HUES48 (cell line): ENCODE results near the gene NCOA6.

Experiments used
- H3K27ac ChIP-seq: one replicate; pipeline ENCODE4 v1.7.0; 2013; ENCODE audit warnings: low read depth, low read length, inconsistent platforms
- H3K27me3 ChIP-seq: 2 replicates; pipeline ENCODE4 v1.6.1; 2013; ENCODE audit warnings: mild to moderate bottlenecking, low read length; ENCODE audit not compliant: control insufficient read depth, insufficient read depth
- H3K36me3 ChIP-seq: 2 replicates; pipeline ENCODE4 v1.6.1; 2013; ENCODE audit warnings: low read length; ENCODE audit not compliant: control insufficient read depth, insufficient read depth
- H3K4me1 ChIP-seq: 2 replicates; pipeline ENCODE4 v1.6.1; 2013; ENCODE audit warnings: mild to moderate bottlenecking, low read length; ENCODE audit not compliant: control insufficient read depth, insufficient read depth
- H3K4me3 ChIP-seq: 2 replicates; pipeline ENCODE4 v1.5.1; 2013; ENCODE audit warnings: mild to moderate bottlenecking, low read depth, low read length
- H3K9ac ChIP-seq: 2 replicates; pipeline ENCODE4 v1.6.1; 2013; ENCODE audit warnings: mild to moderate bottlenecking, low read depth, low read length, moderate library complexity
- H3K9me3 ChIP-seq: 2 replicates; pipeline ENCODE4 v1.6.1; 2013; ENCODE audit warnings: low read length; ENCODE audit not compliant: control insufficient read depth, insufficient read depth

The NCOA6 gene

GRCh38 chr20:34825530-34826362, at the start of gene NCOA6:
NCOA6 (minus strand) TSS chr20:34825651; CDS start chr20:34782355, 43,296 bp downstream.
- Histone ChIP-seq H3K36me3 (no peaks in the 10 kb centered on the region), H3K9ac (peak within 1 kb of the TSS; percentile 86; the same call in 1 of the 2 replicates), H3K4me1 (peaks cover 4% of the 10 kb centered on the region), H3K9me3 (no peaks in the 10 kb centered on the region), H3K27ac (peak within 1 kb of the TSS; percentile 81), H3K27me3 (no peaks in the 10 kb centered on the region), H3K4me3 (peak within 1 kb of the TSS; percentile 79)

- Histone ChIP-seq H3K4me1 (peaks cover 25% of the 10 kb centered on the region), H3K9ac (no peak overlapping the region), H3K9me3 (no peaks in the 10 kb centered on the region), H3K36me3 (no peaks in the 10 kb centered on the region), H3K27me3 (peaks cover 28% of the 10 kb centered on the region), H3K27ac (no peak overlapping the region), H3K4me3 (no peak overlapping the region)
Measured at GRCh38 chr20:34874094-34874654, 48.7 kb upstream of the NCOA6 start.

- no peaks in the 10 kb centered on the region for H3K9me3 ChIP-seq
- no peak overlapping the region for H3K9ac ChIP-seq
- H3K4me3 ChIP-seq, result 0 out of 2 replicates have a peak overlapping the region, but pooled peaks have one; percentile 78
- no peak overlapping the region for H3K27ac ChIP-seq
- H3K36me3 ChIP-seq, result no peaks in the 10 kb centered on the region
- H3K27me3 ChIP-seq, result peaks cover 28% of the 10 kb centered on the region
- peaks cover 25% of the 10 kb centered on the region for H3K4me1 ChIP-seq
Measured at GRCh38 chr20:34873583-34874093, 48.2 kb upstream of the NCOA6 start.

GRCh38 chr20:34872622-34873224, 47.3 kb upstream of the NCOA6 start, which contains the start of gene GGT7:
GGT7 (minus strand) TSS chr20:34872856; CDS start chr20:34872815, 41 bp downstream.
- H3K9me3 ChIP-seq, result no peaks in the 10 kb centered on the region
- peaks cover 25% of the 10 kb centered on the region for H3K4me1 ChIP-seq
- peaks cover 28% of the 10 kb centered on the region for H3K27me3 ChIP-seq
- H3K9ac ChIP-seq, result 0 out of 2 replicates have a peak within 1 kb of the TSS, but pooled peaks have one; percentile 4
- peak within 1 kb of the TSS; percentile 78 for H3K4me3 ChIP-seq
- H3K27ac ChIP-seq, result no peak within 1 kb of the TSS
- no peaks in the 10 kb centered on the region for H3K36me3 ChIP-seq

GRCh38 chr20:34871966-34872621, 46.6 kb upstream of the NCOA6 start:
- Histone ChIP-seq H3K27me3 (peaks cover 25% of the 10 kb centered on the region), H3K36me3 (no peaks in the 10 kb centered on the region), H3K9me3 (no peaks in the 10 kb centered on the region), H3K4me3 (peak overlapping the region; percentile 78), H3K4me1 (peaks cover 25% of the 10 kb centered on the region), H3K9ac (0 out of 2 replicates have a peak overlapping the region, but pooled peaks have one; percentile 4), H3K27ac (no peak overlapping the region)

GRCh38 chr20:34871320-34871926, 46.0 kb upstream of the NCOA6 start:
- Histone ChIP-seq H3K4me1 (peaks cover 25% of the 10 kb centered on the region), H3K9me3 (no peaks in the 10 kb centered on the region), H3K27ac (no peak overlapping the region), H3K27me3 (peaks cover 20% of the 10 kb centered on the region), H3K36me3 (no peaks in the 10 kb centered on the region), H3K4me3 (peak overlapping the region; percentile 78; the same call in 1 of the 2 replicates), H3K9ac (no peak overlapping the region)

GRCh38 chr20:34864216-34864615, 38.8 kb upstream of the NCOA6 start:
- Histone ChIP-seq H3K9me3 (no peaks in the 10 kb centered on the region), H3K9ac (no peak overlapping the region; the same call in 1 of the 2 replicates), H3K4me1 (peaks cover 4% of the 10 kb centered on the region; the same call in 1 of the 2 replicates), H3K36me3 (0 out of 2 replicates have a peak, but pooled peaks cover 3% of the 10 kb centered on the region), H3K4me3 (no peak overlapping the region), H3K27me3 (no peaks in the 10 kb centered on the region), H3K27ac (no peak overlapping the region)

GRCh38 chr20:34863421-34863965, 38.0 kb upstream of the NCOA6 start:
- H3K27me3 ChIP-seq, result no peaks in the 10 kb centered on the region
- peaks cover 4% of the 10 kb centered on the region; the same call in 1 of the 2 replicates for H3K4me1 ChIP-seq
- H3K4me3 ChIP-seq, result peak overlapping the region; percentile 51; the same call in 1 of the 2 replicates
- no peaks in the 10 kb centered on the region for H3K9me3 ChIP-seq
- peaks cover 4% of the 10 kb centered on the region for H3K36me3 ChIP-seq
- H3K27ac ChIP-seq, result no peak overlapping the region
- H3K9ac ChIP-seq, result no peak overlapping the region

GRCh38 chr20:34862724-34863123, 37.3 kb upstream of the NCOA6 start:
- Histone ChIP-seq H3K36me3 (peaks cover 12% of the 10 kb centered on the region), H3K4me3 (no peak overlapping the region), H3K27ac (no peak overlapping the region), H3K9ac (no peak overlapping the region), H3K27me3 (no peaks in the 10 kb centered on the region), H3K9me3 (no peaks in the 10 kb centered on the region), H3K4me1 (peaks cover 4% of the 10 kb centered on the region; the same call in 1 of the 2 replicates)
